Measurements from ENCODE around the gene STK31. TPM values are rescaled to one million over a fixed set of nuclear protein-coding genes. Genes with fewer than 3 reads are reported as not detected.

The STK31 gene
- total RNA-seq, 2 donors from 2014 or later, result 0.19 to 0.52 TPM

Other genes with a start within 250 kb of the STK31 start
- under 1 TPM; 0.42 to 0.67 TPM for gene IGF2BP3, start 239.7 kb upstream of the STK31 start, total RNA-seq
- gene TRA2A, start 178.2 kb upstream of the STK31 start, total RNA-seq, result 100 to 1,000 TPM; 116 to 127 TPM
- 1 to 10 TPM; 7.8 to 8.1 TPM for gene CCDC126, start 112.8 kb upstream of the STK31 start, total RNA-seq
- 1 to 10 TPM; 5.9 to 8.3 TPM for gene FAM221A, start 30.0 kb upstream of the STK31 start, total RNA-seq

All from activated T-helper 17 cell treated with anti-CD3 and anti-CD28 coated beads, Interleukin-2, amount 50 U/mL, for 72 hours (primary cell).